CD4-positive, alpha-beta T cell (primary cell): ENCODE data around the gene BRME1. TPM values are rescaled to one million over a fixed set of nuclear protein-coding genes. Genes with fewer than 3 reads are reported as not detected.

ENCODE experiments used
- ATAC-seq: fragments of 200-7000 bp; cut with Tn5 transposase; one replicate; pipeline ENCODE4 v1.10.0; 2022; ENCODE audit warnings: mild to moderate bottlenecking; ENCODE audit not compliant: poor library complexity
- CTCF ChIA-PET: fragments of 350-600 bp; sonication (Branson Sonifier 250); formaldehyde crosslinking; loops from one replicate; lab custom pipeline; 2021; ENCODE audit warnings: antibody characterized with exemption, inconsistent platforms; lab: Charles Lee
- POLR2A ChIA-PET: fragments of 350-600 bp; sonication (Branson Sonifier 250); formaldehyde crosslinking; loops from one replicate; lab custom pipeline; 2021; ENCODE audit warnings: antibody characterized with exemption, inconsistent platforms; lab: Charles Lee
- DNase-seq, 14 experiments: peaks; one replicate each; pipeline ENCODE4 v3.0.0-alpha.2; 2013 to 2020; ENCODE audit warnings: mixed read lengths in 2 of 14
- H3K27ac ChIP-seq, 2 donors: one replicate each; pipeline versions ENCODE4 v1.5.1 to v1.7.0; 2013; ENCODE audit warnings: low read length in 2 of 2, low read depth in 1 of 2, mild to moderate bottlenecking in 1 of 2
- H3K27me3 ChIP-seq, 2 experiments: 1 replicate in 1 of 2; 2 replicates in 1 of 2; pipeline versions ENCODE4 v1.6.1 to v1.7.0; 2013; ENCODE audit warnings: low read length in 2 of 2, control low read depth in 1 of 2, mild to moderate bottlenecking in 1 of 2, moderate library complexity in 1 of 2; ENCODE audit not compliant: insufficient read depth in 2 of 2, control insufficient read depth in 1 of 2
- H3K36me3 ChIP-seq: one replicate; pipeline ENCODE4 v1.6.1; 2013; ENCODE audit warnings: low read length, control low read depth; ENCODE audit not compliant: insufficient read depth
- H3K4me1 ChIP-seq: one replicate; pipeline ENCODE4 v1.6.1; 2013; ENCODE audit warnings: low read length, control low read depth; ENCODE audit not compliant: insufficient read depth
- H3K4me3 ChIP-seq: one replicate; pipeline ENCODE4 v1.5.1; 2013; ENCODE audit warnings: mild to moderate bottlenecking, low read length, moderate library complexity
- H3K9me3 ChIP-seq, 2 experiments: 1 replicate in 1 of 2; 2 replicates in 1 of 2; pipeline versions ENCODE4 v1.6.1 to v1.7.0; 2013; ENCODE audit warnings: low read length in 2 of 2, mild to moderate bottlenecking in 2 of 2, control low read depth in 1 of 2, moderate library complexity in 1 of 2; ENCODE audit not compliant: control insufficient read depth in 1 of 2, insufficient read depth in 1 of 2
- H3K27ac Mint-ChIP-seq: one replicate; pipeline ENCODE4 v1.8.0; 2020; ENCODE audit warnings: mixed read lengths
- H3K27me3 Mint-ChIP-seq: one replicate; pipeline ENCODE4 v1.8.0; 2021; ENCODE audit warnings: mixed read lengths
- H3K36me3 Mint-ChIP-seq: one replicate; pipeline ENCODE4 v1.8.0; 2021; ENCODE audit warnings: low read depth, mixed read lengths
- H3K4me1 Mint-ChIP-seq: one replicate; pipeline ENCODE4 v1.8.0; 2021; ENCODE audit warnings: low read depth, mixed read lengths
- H3K4me3 Mint-ChIP-seq: one replicate; pipeline ENCODE4 v1.8.0; 2020; ENCODE audit warnings: mild to moderate bottlenecking, mixed read lengths
- H3K9me3 Mint-ChIP-seq: one replicate; pipeline ENCODE4 v1.8.0; 2020; ENCODE audit warnings: mixed read lengths
- intact Hi-C, 2 experiments: fragments of 100-400 bp; cut with DNase I in 1 of 2; cut with micrococcal nuclease in 1 of 2; formaldehyde crosslinking; loops; one replicate each; pipeline versions ENCODE4 v1.15.1 to v1.9.0; 2023 to 2025; cut with DNase I, micrococcal nuclease
- total RNA-seq, 174 experiments: library from RNA in 2 of 174; stranded (reverse) in 2 of 174; gene quantifications; one replicate each; pipeline ENCODE4 v1.2.3 and lab custom pipeline; 2021 to 2026
- TF ChIP-seq, protein P1 (sequence below): fragments of 200-600 bp; IDR thresholded peaks from one replicate; pipeline ENCODE4 v1.8.0; 2022; ENCODE audit warnings: antibody characterized with exemption, mild to moderate bottlenecking

BRME1 gene
- total RNA-seq, 2 experiments from 2014 or later, result 1.1 to 1.3 TPM

DNA sequence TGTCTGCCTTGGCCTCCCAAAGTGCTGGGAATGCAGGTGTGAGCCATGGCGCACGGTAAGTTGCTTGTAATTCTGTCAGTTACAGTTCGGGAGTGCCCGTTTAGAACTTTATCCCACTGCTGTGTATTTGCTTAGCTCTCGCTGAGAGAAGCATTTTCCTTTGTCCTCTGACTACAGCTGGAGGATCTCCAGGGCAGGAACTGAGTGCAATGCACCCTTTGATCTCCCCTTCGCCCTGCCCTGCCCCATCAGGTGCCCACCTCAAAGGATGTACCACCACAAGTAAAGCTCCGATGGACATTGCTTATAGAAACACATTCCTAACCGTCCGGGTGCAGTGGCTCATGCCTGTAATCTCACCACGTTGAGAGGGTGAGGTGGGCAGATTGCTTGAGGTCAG, 6.5 kb downstream of the BRME1 start:
- Histone ChIP-seq H3K4me3 (no peak overlapping the region), H3K27ac (no peak overlapping the region), H3K9me3 (no peaks in the 10 kb centered on the region), H3K36me3 (no peaks in the 10 kb centered on the region), H3K4me1 (peaks cover 4% of the 10 kb centered on the region), H3K27me3 (no peaks in the 10 kb centered on the region)
- H3K4me3 Mint-ChIP-seq, result no peak overlapping the region
- H3K9me3 Mint-ChIP-seq, result no peaks in the 10 kb centered on the region
- H3K27me3 Mint-ChIP-seq, result no peaks in the 10 kb centered on the region
- POLR2A ChIA-PET, result no interaction called here
- intact Hi-C loops, result no loop called here
- no peak for ATAC-seq
- H3K27ac Mint-ChIP-seq, result no peak overlapping the region
- H3K36me3 Mint-ChIP-seq, result no peaks in the 10 kb centered on the region
- TF ChIP-seq, protein P1, sequence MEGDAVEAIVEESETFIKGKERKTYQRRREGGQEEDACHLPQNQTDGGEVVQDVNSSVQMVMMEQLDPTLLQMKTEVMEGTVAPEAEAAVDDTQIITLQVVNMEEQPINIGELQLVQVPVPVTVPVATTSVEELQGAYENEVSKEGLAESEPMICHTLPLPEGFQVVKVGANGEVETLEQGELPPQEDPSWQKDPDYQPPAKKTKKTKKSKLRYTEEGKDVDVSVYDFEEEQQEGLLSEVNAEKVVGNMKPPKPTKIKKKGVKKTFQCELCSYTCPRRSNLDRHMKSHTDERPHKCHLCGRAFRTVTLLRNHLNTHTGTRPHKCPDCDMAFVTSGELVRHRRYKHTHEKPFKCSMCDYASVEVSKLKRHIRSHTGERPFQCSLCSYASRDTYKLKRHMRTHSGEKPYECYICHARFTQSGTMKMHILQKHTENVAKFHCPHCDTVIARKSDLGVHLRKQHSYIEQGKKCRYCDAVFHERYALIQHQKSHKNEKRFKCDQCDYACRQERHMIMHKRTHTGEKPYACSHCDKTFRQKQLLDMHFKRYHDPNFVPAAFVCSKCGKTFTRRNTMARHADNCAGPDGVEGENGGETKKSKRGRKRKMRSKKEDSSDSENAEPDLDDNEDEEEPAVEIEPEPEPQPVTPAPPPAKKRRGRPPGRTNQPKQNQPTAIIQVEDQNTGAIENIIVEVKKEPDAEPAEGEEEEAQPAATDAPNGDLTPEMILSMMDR, result no peak
- no peaks in the 10 kb centered on the region for H3K4me1 Mint-ChIP-seq
- CTCF ChIA-PET, result no interaction called here
- DNase-seq, result no peak

DNA sequence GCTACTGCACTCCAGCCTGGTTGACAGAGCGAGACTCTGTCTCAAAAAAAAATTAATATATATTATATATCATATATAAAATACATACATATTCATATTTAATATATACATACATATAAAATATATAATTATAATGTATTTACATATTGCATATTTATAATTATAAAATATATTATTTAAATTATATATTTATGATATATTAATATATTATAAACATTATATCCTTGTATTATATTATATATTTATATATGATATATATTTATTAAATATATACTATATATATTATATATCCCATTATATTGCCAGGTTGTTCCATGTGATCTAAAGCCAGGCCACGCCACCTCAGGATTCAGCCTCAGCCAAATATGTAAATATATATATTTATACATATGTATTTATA, 9.7 kb downstream of the BRME1 start:
- no peaks in the 10 kb centered on the region for H3K36me3 Mint-ChIP-seq
- H3K9me3 ChIP-seq, result no peaks in the 10 kb centered on the region
- H3K36me3 ChIP-seq, result no peaks in the 10 kb centered on the region
- DNase-seq (no peak), ATAC-seq (no peak)
- no peak overlapping the region for H3K4me3 Mint-ChIP-seq
- H3K4me1 Mint-ChIP-seq, result no peaks in the 10 kb centered on the region
- H3K4me3 ChIP-seq, result no peak overlapping the region
- H3K27ac Mint-ChIP-seq, result no peak overlapping the region
- no peaks in the 10 kb centered on the region for H3K27me3 Mint-ChIP-seq
- intact Hi-C loops, result no loop called here
- H3K4me1 ChIP-seq, result no peaks in the 10 kb centered on the region
- no peak overlapping the region for H3K27ac ChIP-seq
- POLR2A ChIA-PET, result no interaction called here
- H3K9me3 Mint-ChIP-seq, result no peaks in the 10 kb centered on the region
- CTCF ChIA-PET, result no interaction called here
- TF ChIP-seq, protein P1, result no peak
- H3K27me3 ChIP-seq, result no peaks in the 10 kb centered on the region

DNA sequence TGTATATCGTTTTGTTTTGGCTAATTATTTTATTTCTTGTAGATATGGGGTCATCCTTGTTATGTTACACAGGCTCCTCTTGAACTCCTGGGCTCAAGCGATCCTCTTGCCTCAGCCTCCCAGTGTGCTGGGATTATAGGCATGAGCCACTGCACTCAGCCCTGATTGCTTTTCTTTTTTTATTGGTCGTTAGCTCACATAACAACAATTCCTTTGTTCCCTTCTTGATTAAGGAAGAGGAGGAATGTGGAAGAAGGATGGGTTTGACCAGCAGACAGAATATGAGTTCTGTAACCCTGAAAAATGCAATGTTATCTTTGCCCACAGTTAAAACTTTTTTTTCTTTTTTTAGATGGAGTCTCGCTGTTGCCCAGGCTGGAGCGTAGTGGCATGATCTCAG, 11.4 kb downstream of the BRME1 start:
- Histone ChIP-seq H3K4me1 (no peaks in the 10 kb centered on the region), H3K36me3 (no peaks in the 10 kb centered on the region), H3K27me3 (no peaks in the 10 kb centered on the region), H3K4me3 (no peak overlapping the region), H3K27ac (no peak overlapping the region), H3K9me3 (no peaks in the 10 kb centered on the region)
- ChIA-PET POLR2A (interaction anchor here (0.6 kb wide), 1 partner anchor 151 kb away, joined by 3 read pairs; no protein-coding TSS in a partner anchor), CTCF (no interaction called here)
- ATAC-seq (no peak), DNase-seq (no peak)
- no peaks in the 10 kb centered on the region for H3K9me3 Mint-ChIP-seq
- H3K4me3 Mint-ChIP-seq, result no peak overlapping the region
- H3K27ac Mint-ChIP-seq, result no peak overlapping the region
- intact Hi-C loops, result no loop called here
- H3K4me1 Mint-ChIP-seq, result no peaks in the 10 kb centered on the region
- TF ChIP-seq, protein P1, result no peak
- H3K27me3 Mint-ChIP-seq, result no peaks in the 10 kb centered on the region
- H3K36me3 Mint-ChIP-seq, result no peaks in the 10 kb centered on the region
